Measurements from ENCODE around the gene IL33.

- no peak for TF ChIP-seq CBX5 (IDR thresholded peaks at IDR 0.05; ENCODE audit: low read depth, low read length)
- no peak for TF ChIP-seq EZH2 (IDR thresholded peaks at IDR 0.05; ENCODE audit: low read depth, low read length, severe bottlenecking)
- no peak for TF ChIP-seq CTCF (IDR thresholded peaks at IDR 0.05; ENCODE audit: control extremely low read depth in 1 of 3, insufficient read depth in 1 of 3, low read depth in 1 of 3, low read length in 3 of 3)
- TF ChIP-seq MAX (IDR thresholded peaks at IDR 0.05), result no peak
- no peak for TF ChIP-seq YY1 (IDR thresholded peaks at IDR 0.05; ENCODE audit: low read depth, low read length)
- TF ChIP-seq SIN3A (conservative IDR thresholded peaks at IDR 0.05 in 1 of 2, IDR thresholded peaks at IDR 0.05 in 1 of 2; ENCODE audit: low read depth in 1 of 2, low read length in 2 of 2), result no peak
- TF ChIP-seq RAD21 (IDR thresholded peaks at IDR 0.05 in 1 of 2, conservative IDR thresholded peaks at IDR 0.05 in 1 of 2; ENCODE audit: low read depth in 2 of 2, low read length in 2 of 2), result no peak
- no peak for TF ChIP-seq POLR2AphosphoS5 (IDR thresholded peaks at IDR 0.05; ENCODE audit: low read depth, low read length)
- no peak for TF ChIP-seq JUN (IDR thresholded peaks at IDR 0.05; ENCODE audit: low read depth, low read length)
- TF ChIP-seq CHD1 (IDR thresholded peaks at IDR 0.05; ENCODE audit: low read depth, low read length), result no peak
Observed at GRCh38 chr9:6183227-6183551, 32.4 kb upstream of the IL33 start.
